Endometrial microvascular endothelial cells (primary cell): ENCODE results near the gene U2SURP. TPM values are rescaled to one million over a fixed set of nuclear protein-coding genes. Genes with fewer than 3 reads are reported as not detected.
"Not testable (repeated sequence)": the region's sequence is repeated elsewhere in the genome, so short reads cannot be mapped to it uniquely, and the experiment has no call there.

Experiments used
- in situ Hi-C: cut with HindIII; loops from 2 replicates; pipeline ENCODE4 v1.10.0; 2017; ENCODE audit warnings: low sequenced_read_pairs, low pct_unique_long_range_greater_than_20kb; ENCODE audit errors: inconsistent ontology term
- total RNA-seq: library from RNA; depleted of rRNA; stranded (reverse); fragments of >200 nt; gene quantifications from one replicate; pipeline ENCODE4 v1.2.3, GENCODE V29; 2015; ENCODE audit errors: inconsistent ontology term

Gene U2SURP
- total RNA-seq, 1 donor from 2014 or later = 30.0 TPM

GRCh38 chr3:143001034-143001368 lies 369 bp upstream of the U2SURP start:
- in situ Hi-C loops = no loop called here

GRCh38 chr3:143002083-143002712 lies 828 bp downstream of the U2SURP start:
- in situ Hi-C loops = no loop called here

- in situ Hi-C loops = no loop called here
These were observed 1.4 kb downstream of the U2SURP start for GRCh38 chr3:143002727-143003126.

- in situ Hi-C loops = no loop called here
These were observed 3.5 kb downstream of the U2SURP start for GRCh38 chr3:143004823-143005222.

GRCh38 chr3:143010024-143010423 lies 8.7 kb downstream of the U2SURP start:
- in situ Hi-C loops = no loop called here

GRCh38 chr3:143011705-143012104 lies 10.3 kb downstream of the U2SURP start:
- in situ Hi-C loops = no loop called here

GRCh38 chr3:143014921-143015320 lies 13.6 kb downstream of the U2SURP start:
- in situ Hi-C loops = no loop called here

- in situ Hi-C loops = no loop called here
These were observed 15.1 kb downstream of the U2SURP start for GRCh38 chr3:143016321-143016972.

GRCh38 chr3:143024351-143024960 lies 23.1 kb downstream of the U2SURP start:
- in situ Hi-C loops = no loop called here

- in situ Hi-C loops = no loop called here
These were observed 30.0 kb downstream of the U2SURP start for GRCh38 chr3:143031327-143031726.

GRCh38 chr3:143031796-143032387 lies 30.5 kb downstream of the U2SURP start:
- in situ Hi-C loops = not testable (repeated sequence)

GRCh38 chr3:143035466-143036211 lies 34.3 kb downstream of the U2SURP start:
- in situ Hi-C loops = no loop called here

- in situ Hi-C loops = no loop called here
These were observed 35.2 kb downstream of the U2SURP start for GRCh38 chr3:143036557-143036956.

- in situ Hi-C loops = no loop called here
These were observed 36.5 kb downstream of the U2SURP start for GRCh38 chr3:143037867-143038266.

- in situ Hi-C loops = no loop called here
These were observed 39.0 kb downstream of the U2SURP start for GRCh38 chr3:143040261-143040879.

- in situ Hi-C loops = no loop called here
These were observed 40.5 kb downstream of the U2SURP start for GRCh38 chr3:143041903-143042302.

GRCh38 chr3:143045639-143046038 lies 44.3 kb downstream of the U2SURP start:
- in situ Hi-C loops = no loop called here

GRCh38 chr3:143046075-143046474 lies 44.7 kb downstream of the U2SURP start:
- in situ Hi-C loops = not testable (repeated sequence)

- in situ Hi-C loops = no loop called here
These were observed 52.6 kb downstream of the U2SURP start for GRCh38 chr3:143054011-143054410.
